ENCODE results near the gene LRRC37B.
"Not testable (repeated sequence)": the region's sequence is repeated elsewhere in the genome, so short reads cannot be mapped to it uniquely, and the experiment has no call there.

Gene LRRC37B

GRCh38 chr17:32066123-32066680, 59.0 kb downstream of the LRRC37B start:
- CTCF ChIA-PET; DNase-seq (ENCODE audit: extremely low spot score); POLR2A ChIA-PET: not testable (repeated sequence)

GRCh38 chr17:32066863-32067642, 59.9 kb downstream of the LRRC37B start:
- POLR2A ChIA-PET; DNase-seq (ENCODE audit: extremely low spot score); CTCF ChIA-PET: not testable (repeated sequence)
- peak; percentile 16 for TF ChIP-seq CTCF (IDR thresholded peaks at IDR 0.05; ENCODE audit: control extremely low read depth, extremely low read depth, low read depth, missing control alignments)

- DNase-seq (ENCODE audit: extremely low spot score); CTCF ChIA-PET; POLR2A ChIA-PET: not testable (repeated sequence)
Observed at GRCh38 chr17:32069067-32069466, 61.9 kb downstream of the LRRC37B start.

GRCh38 chr17:32071961-32072360, 64.8 kb downstream of the LRRC37B start:
- POLR2A ChIA-PET; CTCF ChIA-PET; DNase-seq (ENCODE audit: extremely low spot score): not testable (repeated sequence)

- CTCF ChIA-PET, POLR2A ChIA-PET: not testable (repeated sequence)
Observed at GRCh38 chr17:32073131-32073530, 65.9 kb downstream of the LRRC37B start.

GRCh38 chr17:32079753-32080152, 72.6 kb downstream of the LRRC37B start:
- POLR2A ChIA-PET, CTCF ChIA-PET: not testable (repeated sequence)
- peak; percentile 76 for DNase-seq (ENCODE audit: extremely low spot score)

More at GRCh38 chr17:32073131-32073530, 65.9 kb downstream of the LRRC37B start:
- DNase-seq (ENCODE audit: extremely low spot score): not testable (repeated sequence)

GRCh38 chr17:32083550-32083979, 76.4 kb downstream of the LRRC37B start:
- CTCF ChIA-PET; DNase-seq (ENCODE audit: extremely low spot score): not testable (repeated sequence)

GRCh38 chr17:32084003-32084941, 77.1 kb downstream of the LRRC37B start:
- CTCF ChIA-PET; DNase-seq (ENCODE audit: extremely low spot score); POLR2A ChIA-PET: not testable (repeated sequence)

More at GRCh38 chr17:32083550-32083979, 76.4 kb downstream of the LRRC37B start:
- POLR2A ChIA-PET: not testable (repeated sequence)

- CTCF ChIA-PET; DNase-seq (ENCODE audit: extremely low spot score); POLR2A ChIA-PET: not testable (repeated sequence)
Observed at GRCh38 chr17:32084942-32085829, 78.0 kb downstream of the LRRC37B start.

GRCh38 chr17:32086833-32087232, 79.7 kb downstream of the LRRC37B start:
- DNase-seq (ENCODE audit: extremely low spot score); POLR2A ChIA-PET; CTCF ChIA-PET: not testable (repeated sequence)

- CTCF ChIA-PET; POLR2A ChIA-PET; DNase-seq (ENCODE audit: extremely low spot score): not testable (repeated sequence)
Observed at GRCh38 chr17:32092062-32092461, 84.9 kb downstream of the LRRC37B start.

Data from GM10248 (cell line).